HEK293 (cell line): ENCODE results near the gene PLCG1.

ENCODE experiments used
- CTCF ChIA-PET: fragments of 350-600 bp; formaldehyde crosslinking; extraction: SDS; loops from one replicate; lab custom pipeline; 2021; ENCODE audit warnings: antibody characterized with exemption; lab: Yijun Ruan, JAX
- POLR2A ChIA-PET: fragments of 300-600 bp; formaldehyde crosslinking; extraction: SDS; loops from one replicate; lab custom pipeline; 2020; ENCODE audit warnings: antibody characterized with exemption, inconsistent platforms; lab: Yijun Ruan, JAX
- H3K27ac ChIP-seq: fragments of 200-500 bp; sonication (Bioruptor generic); 2 replicates; pipeline ENCODE4 v1.5.1; 2014; ENCODE audit warnings: low read depth, low read length, control low read depth, inconsistent platforms; ENCODE audit errors: extremely low read depth
- H3K36me3 ChIP-seq, 2 experiments: fragments of 200-500 bp in 1 of 2; sonication (Bioruptor generic) in 1 of 2; 1 replicate in 1 of 2; 2 replicates in 1 of 2; pipeline ENCODE4 v1.5.1; 2014 to 2017; ENCODE audit warnings: inconsistent platforms in 2 of 2, low read length in 2 of 2; ENCODE audit not compliant: control insufficient read depth in 2 of 2, insufficient read depth in 1 of 2
- H3K4me1 ChIP-seq: fragments of 200-500 bp; sonication (Bioruptor generic); 2 replicates; pipeline ENCODE4 v1.5.1; 2014; ENCODE audit warnings: mild to moderate bottlenecking, low read length, inconsistent platforms; ENCODE audit not compliant: control insufficient read depth, insufficient read depth
- H3K4me3 ChIP-seq: 2 replicates; pipeline ENCODE4 v1.5.1; 2011; ENCODE audit warnings: low read depth, mild to moderate bottlenecking, control low read depth, low read length, moderate library complexity
- H3K9me3 ChIP-seq: fragments of 200-500 bp; sonication (Bioruptor generic); 2 replicates; pipeline ENCODE4 v1.5.1; 2014; ENCODE audit warnings: low read depth, low read length, inconsistent platforms; ENCODE audit not compliant: control insufficient read depth, insufficient read depth
- BCL11B ChIP-seq: fragments of 450-650 bp; formaldehyde crosslinking; IDR thresholded peaks from 2 replicates; pipeline ENCODE4 v1.5.1; 2016; ENCODE audit warnings: low read depth, missing biosample characterization, missing genetic modification characterization
- GLI2 ChIP-seq: fragments of 450-650 bp; formaldehyde crosslinking; IDR thresholded peaks from 2 replicates; pipeline ENCODE4; 2017; ENCODE audit warnings: missing biosample characterization, missing genetic modification characterization, low read depth, borderline replicate concordance
- KLF1 ChIP-seq: fragments of 450-650 bp; formaldehyde crosslinking; IDR thresholded peaks from 2 replicates; pipeline ENCODE4 v1.5.1; 2016; ENCODE audit warnings: missing biosample characterization, missing genetic modification characterization
- MZF1 ChIP-seq: fragments of 450-650 bp; formaldehyde crosslinking; IDR thresholded peaks from 2 replicates; pipeline ENCODE4 v1.5.1; 2017; ENCODE audit warnings: missing biosample characterization, missing genetic modification characterization, borderline replicate concordance
- RBAK ChIP-seq: fragments of 450-650 bp; formaldehyde crosslinking; IDR thresholded peaks from 2 replicates; pipeline ENCODE4 v1.5.1; 2016; ENCODE audit warnings: missing biosample characterization, missing genetic modification characterization
- SALL2 ChIP-seq: fragments of 450-650 bp; formaldehyde crosslinking; IDR thresholded peaks from 2 replicates; pipeline ENCODE4 v1.5.0; 2017; ENCODE audit warnings: missing biosample characterization, mild to moderate bottlenecking, missing genetic modification characterization, borderline replicate concordance
- ZBTB11 ChIP-seq: fragments of 450-650 bp; formaldehyde crosslinking; conservative IDR thresholded peaks from 2 replicates; pipeline ENCODE4 v1.5.1; 2016; ENCODE audit warnings: low read depth, missing biosample characterization, missing genetic modification characterization
- ZBTB44 ChIP-seq: fragments of 450-650 bp; IDR thresholded peaks from 2 replicates; pipeline ENCODE4 v1.5.1; 2018; ENCODE audit warnings: missing biosample characterization, mild to moderate bottlenecking, missing genetic modification characterization
- ZFP69B ChIP-seq: fragments of 450-650 bp; formaldehyde crosslinking; IDR thresholded peaks from 2 replicates; pipeline ENCODE4 v1.5.1; 2016; ENCODE audit warnings: missing biosample characterization, missing genetic modification characterization
- ZNF133 ChIP-seq: fragments of 450-650 bp; formaldehyde crosslinking; IDR thresholded peaks from 2 replicates; pipeline ENCODE4 v1.5.1; 2016; ENCODE audit warnings: missing biosample characterization, missing genetic modification characterization
- ZNF18 ChIP-seq: fragments of 450-650 bp; formaldehyde crosslinking; IDR thresholded peaks from 2 replicates; pipeline ENCODE4 v1.5.1; 2016; ENCODE audit warnings: missing biosample characterization, missing genetic modification characterization
- ZNF335 ChIP-seq: fragments of 450-650 bp; formaldehyde crosslinking; conservative IDR thresholded peaks from 2 replicates; pipeline ENCODE4 v1.5.1; 2016; ENCODE audit warnings: missing biosample characterization, missing genetic modification characterization
- ZNF423 ChIP-seq: fragments of 450-650 bp; formaldehyde crosslinking; IDR thresholded peaks from 2 replicates; pipeline ENCODE4 v1.5.1; 2016; ENCODE audit warnings: missing biosample characterization, missing genetic modification characterization
- ZNF521 ChIP-seq: fragments of 450-650 bp; formaldehyde crosslinking; IDR thresholded peaks from 2 replicates; pipeline ENCODE4 v1.5.1; 2017; ENCODE audit warnings: missing biosample characterization, mild to moderate bottlenecking, missing genetic modification characterization
- ZNF623 ChIP-seq: fragments of 450-650 bp; formaldehyde crosslinking; IDR thresholded peaks from 2 replicates; pipeline ENCODE4 v1.5.1; 2016; ENCODE audit warnings: missing biosample characterization, missing genetic modification characterization
- ZNF707 ChIP-seq: fragments of 450-650 bp; formaldehyde crosslinking; IDR thresholded peaks from 2 replicates; pipeline ENCODE4 v1.5.1; 2016; ENCODE audit warnings: missing biosample characterization, missing genetic modification characterization

Gene PLCG1

GRCh38 chr20:41142919-41143318, 5.6 kb downstream of the PLCG1 start:
- ChIA-PET CTCF (no interaction called here), POLR2A (no interaction called here)
- no peak for TF ChIP-seq ZNF18
- TF ChIP-seq KLF1 (tag by site-specific recombination): no peak
- no peak for TF ChIP-seq SALL2 (tag by site-specific recombination)
- TF ChIP-seq ZBTB11 (tag by site-specific recombination): no peak
- TF ChIP-seq MZF1: no peak
- Histone ChIP-seq H3K36me3 (peaks cover 0 to 64% of the 10 kb centered on the region in 2 experiments; a peak in 1 of 3 replicates), H3K4me3 (no peak overlapping the region), H3K4me1 (no peaks in the 10 kb centered on the region), H3K27ac (no peak overlapping the region), H3K9me3 (no peaks in the 10 kb centered on the region)

GRCh38 chr20:41143354-41143753, 6.0 kb downstream of the PLCG1 start:
- ChIA-PET POLR2A (no interaction called here), CTCF (interaction anchor here (0.5 kb wide), 1 partner anchor 10 kb away, joined by 5 read pairs; no protein-coding TSS in a partner anchor)
- peaks cover 0 to 64% of the 10 kb centered on the region in 2 experiments; a peak in 1 of 3 replicates for H3K36me3 ChIP-seq
- TF ChIP-seq GLI2 (tag by site-specific recombination) (no peak), ZNF623 (no peak), ZBTB11 (tag by site-specific recombination) (no peak), ZNF335 (no peak), ZNF521 (no peak), ZFP69B (tag by site-specific recombination) (no peak), ZNF707 (tag by site-specific recombination) (no peak), RBAK (no peak), BCL11B (tag by site-specific recombination) (no peak), ZNF133 (tag by site-specific recombination) (no peak), ZBTB44 (tag by site-specific recombination) (no peak), ZNF423 (tag by site-specific recombination) (no peak)
- no peak overlapping the region for H3K4me3 ChIP-seq
- no peak overlapping the region for H3K27ac ChIP-seq
- no peaks in the 10 kb centered on the region for H3K9me3 ChIP-seq
- no peaks in the 10 kb centered on the region for H3K4me1 ChIP-seq
